Panc1 (cell line): ENCODE measurements around the gene FILIP1. TPM values are rescaled to one million over a fixed set of nuclear protein-coding genes. Genes with fewer than 3 reads are reported as not detected.

Experiments used
- ATAC-seq: fragments of 200-7000 bp; cut with Tn5 transposase; 2 replicates; pipeline ENCODE4 v1.9.1; 2020; ENCODE audit warnings: mild to moderate bottlenecking, moderate library complexity
- BruUV-seq: library from RNA; stranded (reverse); fragments of 400-500 nt; replicated peaks from 2 replicates; lab custom pipeline; 2021; lab: Mats Ljungman, UMichigan
- CTCF ChIA-PET: fragments of 300-600 bp; sonication (Branson Sonifier 250); formaldehyde crosslinking; loops from one replicate; lab custom pipeline; 2022; ENCODE audit warnings: antibody characterized with exemption; lab: Charles Lee
- POLR2A ChIA-PET: fragments of 300-600 bp; sonication (Branson Sonifier 250); formaldehyde crosslinking; loops from one replicate; lab custom pipeline; 2022; ENCODE audit warnings: antibody characterized with exemption; lab: Charles Lee
- DNase-seq: peaks from one replicate; pipeline ENCODE4 v3.0.0-alpha.2; 2010; ENCODE audit warnings: low read depth, low spot score
- H3K27ac ChIP-seq: 2 replicates; pipeline ENCODE4 v1.5.1; 2011; ENCODE audit warnings: mild to moderate bottlenecking, low read length, inconsistent platforms
- H3K27me3 ChIP-seq: fragments of 200-500 bp; sonication (Bioruptor generic); 2 replicates; pipeline ENCODE4 v1.6.0; 2014; ENCODE audit warnings: low read length, inconsistent platforms; ENCODE audit not compliant: control insufficient read depth, insufficient read depth
- H3K36me3 ChIP-seq: fragments of 200-500 bp; sonication (Bioruptor generic); 2 replicates; pipeline ENCODE4 v1.5.1; 2014; ENCODE audit warnings: inconsistent platforms, mild to moderate bottlenecking, low read length, moderate library complexity; ENCODE audit not compliant: control insufficient read depth, insufficient read depth
- H3K4me1 ChIP-seq: 2 replicates; pipeline ENCODE4 v1.5.1; 2011; ENCODE audit warnings: inconsistent platforms, mild to moderate bottlenecking, low read length, moderate library complexity; ENCODE audit not compliant: control insufficient read depth, insufficient read depth
- H3K4me3 ChIP-seq, 2 experiments: 2 replicates each; pipeline ENCODE4 v1.5.1; 2011 to 2012; ENCODE audit warnings: low read depth in 2 of 2, low read length in 2 of 2, mild to moderate bottlenecking in 2 of 2, inconsistent platforms in 1 of 2, moderate library complexity in 1 of 2
- H3K9me3 ChIP-seq: fragments of 200-500 bp; sonication (Bioruptor generic); 2 replicates; pipeline ENCODE4 v1.5.1; 2014; ENCODE audit warnings: low read depth, mild to moderate bottlenecking, inconsistent platforms, low read length, moderate library complexity; ENCODE audit not compliant: control insufficient read depth, insufficient read depth
- CTCF ChIP-seq: fragments of 450-650 bp; IDR thresholded peaks from 2 replicates; pipeline ENCODE4 v1.5.1; 2017; ENCODE audit warnings: mild to moderate bottlenecking
- POLR2AphosphoS5 ChIP-seq: IDR thresholded peaks from 2 replicates; pipeline ENCODE4 v1.6.1; 2012; ENCODE audit warnings: mild to moderate bottlenecking, low read depth, low read length, moderate library complexity
- REST ChIP-seq, 2 experiments: IDR thresholded peaks; 2 replicates each; pipeline ENCODE4 v1.6.1; 2011 to 2012; ENCODE audit warnings: low read depth in 2 of 2, control low read depth in 1 of 2, low read length in 1 of 2, mild to moderate bottlenecking in 1 of 2, moderate library complexity in 1 of 2; ENCODE audit not compliant: insufficient read depth in 1 of 2
- SIN3A ChIP-seq: IDR thresholded peaks from 2 replicates; pipeline ENCODE4 v1.6.1; 2012; ENCODE audit warnings: low read depth, mild to moderate bottlenecking, low read length, moderate library complexity, borderline replicate concordance; ENCODE audit not compliant: insufficient read depth
- TCF7L2 ChIP-seq: IDR thresholded peaks from 2 replicates; pipeline ENCODE4 v1.6.1; 2011; ENCODE audit warnings: mild to moderate bottlenecking, low read depth, low read length, inconsistent platforms
- in situ Hi-C: cut with HindIII; loops from 2 replicates; pipeline ENCODE4 v1.10.0; 2016; ENCODE audit warnings: low sequenced_read_pairs, low pct_unique_long_range_greater_than_20kb
- intact Hi-C: fragments of 100-400 bp; cut with micrococcal nuclease; formaldehyde crosslinking; loops from one replicate; pipeline ENCODE4 v1.10.0; 2022; ENCODE audit not compliant: unreplicated experiment
- total RNA-seq: library from RNA; stranded (reverse); gene quantifications from one replicate; pipeline ENCODE4 v1.2.1, GENCODE V29; 2021; ENCODE audit not compliant: unreplicated experiment

FILIP1 gene
- total RNA-seq, 1 experiment from 2014 or later, result 0.26 TPM

- no peaks in the 10 kb centered on the region for H3K4me1 ChIP-seq
- H3K36me3 ChIP-seq, result no peaks in the 10 kb centered on the region
- no peak overlapping the region for H3K4me3 ChIP-seq
- in situ Hi-C loops, result no loop called here
- no peaks in the 10 kb centered on the region for H3K27me3 ChIP-seq
- no peak for DNase-seq
- ChIA-PET POLR2A (no interaction called here), CTCF (interaction anchor here (0.6 kb wide), 1 partner anchor 73 kb away, joined by 3 read pairs; no protein-coding TSS in a partner anchor)
- ATAC-seq, result no peak
- intact Hi-C loops, result no loop called here
- no peak overlapping the region for H3K27ac ChIP-seq
- TF ChIP-seq TCF7L2, result no peak
- TF ChIP-seq POLR2AphosphoS5, result no peak
- no peak for TF ChIP-seq CTCF
- no peak for TF ChIP-seq SIN3A
- TF ChIP-seq REST (IDR thresholded peaks at IDR 0.05; ENCODE audit: insufficient read depth in 1 of 2, low read depth in 2 of 2, low read length in 1 of 2), result no peak
- BruUV-seq, result no TSS peak
- H3K9me3 ChIP-seq, result no peaks in the 10 kb centered on the region
Observed at GRCh38 chr6:75299801-75300530, 193.6 kb downstream of the FILIP1 start.

- POLR2A ChIA-PET, result no interaction called here
Observed at GRCh38 chr6:75296811-75297779, 196.5 kb downstream of the FILIP1 start.

More at GRCh38 chr6:75296811-75297779, 196.5 kb downstream of the FILIP1 start:
- peak; percentile 69; the same call in 1 of the 2 replicates for TF ChIP-seq CTCF
- TF ChIP-seq REST (IDR thresholded peaks at IDR 0.05; ENCODE audit: insufficient read depth in 1 of 2, low read depth in 2 of 2, low read length in 1 of 2), result no peak
- no peak for TF ChIP-seq TCF7L2
- no peaks in the 10 kb centered on the region for H3K4me1 ChIP-seq
- BruUV-seq, result no TSS peak
- intact Hi-C loops, result loop anchor here (1.0 kb wide), 1 partner anchor 229 kb away; no protein-coding TSS in a partner anchor
- H3K27ac ChIP-seq, result peak overlapping the region; percentile 54; the same call in 1 of the 2 replicates
- CTCF ChIA-PET, result interaction anchor here (0.6 to 1.1 kb wide), 3 partner anchors 30 to 352 kb away, joined by 3 to 5 read pairs (median 3); no protein-coding TSS in a partner anchor
- H3K27me3 ChIP-seq, result no peaks in the 10 kb centered on the region
- no peaks in the 10 kb centered on the region for H3K9me3 ChIP-seq
- no peaks in the 10 kb centered on the region for H3K36me3 ChIP-seq
- ATAC-seq, result peak; percentile 83
- peak; percentile 51 for DNase-seq
- no peak overlapping the region for H3K4me3 ChIP-seq
- in situ Hi-C loops, result no loop called here
